HEK293 (cell line): Measurements from ENCODE around the gene STK4.

Experiments used
- ZNF221 ChIP-seq: fragments of 450-650 bp; formaldehyde crosslinking; IDR thresholded peaks from 2 replicates; pipeline ENCODE4 v1.5.1; 2017; ENCODE audit warnings: missing biosample characterization, missing genetic modification characterization, borderline replicate concordance
- ZNF274 ChIP-seq, 2 experiments: fragments of 200-500 bp in 1 of 2; fragments of 450-650 bp in 1 of 2; sonication (Bioruptor generic) in 1 of 2; formaldehyde crosslinking in 1 of 2; IDR thresholded peaks; 2 replicates each; pipeline versions ENCODE4 v1.5.1 to v1.6.1; 2014 to 2016; ENCODE audit warnings: borderline replicate concordance in 1 of 2, inconsistent platforms in 1 of 2, low read length in 1 of 2, missing biosample characterization in 1 of 2, missing genetic modification characterization in 1 of 2
- ZNF48 ChIP-seq: fragments of 450-650 bp; formaldehyde crosslinking; IDR thresholded peaks from 2 replicates; pipeline ENCODE4 v1.5.1; 2016; ENCODE audit warnings: missing biosample characterization, missing genetic modification characterization
- TF ChIP-seq, protein P1 (sequence below): fragments of 450-650 bp; formaldehyde crosslinking; IDR thresholded peaks from 2 replicates; pipeline ENCODE4 v1.5.1; 2016; ENCODE audit warnings: missing biosample characterization, missing genetic modification characterization
- TF ChIP-seq, protein P2 (sequence below): fragments of 450-650 bp; formaldehyde crosslinking; IDR thresholded peaks from 2 replicates; pipeline ENCODE4 v1.5.1; 2016; ENCODE audit warnings: missing biosample characterization, missing genetic modification characterization

DNA sequence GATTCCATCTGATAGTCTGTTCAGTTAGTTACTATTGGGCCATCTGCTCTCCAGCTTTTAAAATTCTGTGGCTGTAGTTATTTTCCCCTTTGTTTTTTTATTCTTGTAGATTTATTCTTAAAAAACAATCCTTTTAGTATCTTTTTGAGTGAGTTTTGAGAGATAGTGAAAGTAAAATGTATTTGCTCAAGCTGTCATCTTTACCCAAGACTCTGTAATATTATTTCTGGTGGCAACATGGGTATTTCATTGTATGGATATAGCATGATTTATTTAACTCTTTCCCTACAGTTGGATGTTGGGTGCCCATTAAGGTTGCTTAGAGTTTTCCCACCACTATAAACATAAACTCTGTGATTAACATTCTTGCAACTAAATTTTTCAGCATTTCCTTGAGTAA lies 24.6 kb downstream of the STK4 start:
- TF ChIP-seq ZNF48, result no peak
- TF ChIP-seq, protein P1, sequence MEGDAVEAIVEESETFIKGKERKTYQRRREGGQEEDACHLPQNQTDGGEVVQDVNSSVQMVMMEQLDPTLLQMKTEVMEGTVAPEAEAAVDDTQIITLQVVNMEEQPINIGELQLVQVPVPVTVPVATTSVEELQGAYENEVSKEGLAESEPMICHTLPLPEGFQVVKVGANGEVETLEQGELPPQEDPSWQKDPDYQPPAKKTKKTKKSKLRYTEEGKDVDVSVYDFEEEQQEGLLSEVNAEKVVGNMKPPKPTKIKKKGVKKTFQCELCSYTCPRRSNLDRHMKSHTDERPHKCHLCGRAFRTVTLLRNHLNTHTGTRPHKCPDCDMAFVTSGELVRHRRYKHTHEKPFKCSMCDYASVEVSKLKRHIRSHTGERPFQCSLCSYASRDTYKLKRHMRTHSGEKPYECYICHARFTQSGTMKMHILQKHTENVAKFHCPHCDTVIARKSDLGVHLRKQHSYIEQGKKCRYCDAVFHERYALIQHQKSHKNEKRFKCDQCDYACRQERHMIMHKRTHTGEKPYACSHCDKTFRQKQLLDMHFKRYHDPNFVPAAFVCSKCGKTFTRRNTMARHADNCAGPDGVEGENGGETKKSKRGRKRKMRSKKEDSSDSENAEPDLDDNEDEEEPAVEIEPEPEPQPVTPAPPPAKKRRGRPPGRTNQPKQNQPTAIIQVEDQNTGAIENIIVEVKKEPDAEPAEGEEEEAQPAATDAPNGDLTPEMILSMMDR (tag by site-specific recombination), result no peak
- no peak for TF ChIP-seq ZNF274 (IDR thresholded peaks at IDR 0.05; ENCODE audit: low read length)
- TF ChIP-seq ZNF274 (tag by site-specific recombination; IDR thresholded peaks at IDR 0.05; ENCODE audit: borderline replicate concordance), result no peak
- TF ChIP-seq ZNF221 (tag by site-specific recombination), result no peak
- TF ChIP-seq, protein P2, sequence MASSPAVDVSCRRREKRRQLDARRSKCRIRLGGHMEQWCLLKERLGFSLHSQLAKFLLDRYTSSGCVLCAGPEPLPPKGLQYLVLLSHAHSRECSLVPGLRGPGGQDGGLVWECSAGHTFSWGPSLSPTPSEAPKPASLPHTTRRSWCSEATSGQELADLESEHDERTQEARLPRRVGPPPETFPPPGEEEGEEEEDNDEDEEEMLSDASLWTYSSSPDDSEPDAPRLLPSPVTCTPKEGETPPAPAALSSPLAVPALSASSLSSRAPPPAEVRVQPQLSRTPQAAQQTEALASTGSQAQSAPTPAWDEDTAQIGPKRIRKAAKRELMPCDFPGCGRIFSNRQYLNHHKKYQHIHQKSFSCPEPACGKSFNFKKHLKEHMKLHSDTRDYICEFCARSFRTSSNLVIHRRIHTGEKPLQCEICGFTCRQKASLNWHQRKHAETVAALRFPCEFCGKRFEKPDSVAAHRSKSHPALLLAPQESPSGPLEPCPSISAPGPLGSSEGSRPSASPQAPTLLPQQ (tag by site-specific recombination), result no peak
